Lung (tissue), 12 donors: ENCODE results near the gene EGFLAM. TPM values are rescaled to one million over a fixed set of nuclear protein-coding genes. Genes with fewer than 3 reads are reported as not detected.

ENCODE experiments used
- ATAC-seq: fragments of 200-7000 bp; cut with Tn5 transposase; one replicate; pipeline ENCODE4 v1.9.1; 2020; ENCODE audit warnings: moderate number of reproducible peaks; ENCODE audit not compliant: insufficient read depth, low FRiP score
- DNase-seq, 3 donors: peaks; one replicate each; pipeline ENCODE4 v3.0.0-alpha.2; 2013 to 2017
- H3K27ac ChIP-seq, 2 donors: one replicate each; pipeline ENCODE4 v1.5.1; 2013; ENCODE audit warnings: mild to moderate bottlenecking in 2 of 2, moderate library complexity in 2 of 2, control low read depth in 1 of 2, inconsistent platforms in 1 of 2, low read depth in 1 of 2, low read length in 1 of 2
- H3K27me3 ChIP-seq, 3 donors: one replicate each; pipeline ENCODE4 v1.5.1; 2013; ENCODE audit warnings: low read length in 2 of 3; ENCODE audit not compliant: control insufficient read depth in 3 of 3, insufficient read depth in 3 of 3
- H3K36me3 ChIP-seq, 4 donors: one replicate each; pipeline ENCODE4 v1.5.1; 2013; ENCODE audit warnings: low read length in 4 of 4, mild to moderate bottlenecking in 1 of 4, moderate library complexity in 1 of 4; ENCODE audit not compliant: control insufficient read depth in 4 of 4, insufficient read depth in 4 of 4
- H3K4me1 ChIP-seq, 5 donors: one replicate each; pipeline ENCODE4 v1.5.1; 2013; ENCODE audit warnings: low read length in 5 of 5, mild to moderate bottlenecking in 2 of 5, moderate library complexity in 1 of 5; ENCODE audit not compliant: control insufficient read depth in 5 of 5, insufficient read depth in 5 of 5
- H3K4me3 ChIP-seq: one replicate; pipeline ENCODE4 v1.5.1; 2013; ENCODE audit warnings: mild to moderate bottlenecking, control low read depth, moderate library complexity
- H3K9ac ChIP-seq, 2 donors: one replicate each; pipeline ENCODE4 v1.5.1; 2013; ENCODE audit warnings: low read length in 2 of 2, control low read depth in 1 of 2; ENCODE audit not compliant: insufficient read depth in 1 of 2
- H3K9me3 ChIP-seq, 4 donors: one replicate each; pipeline ENCODE4 v1.5.1; 2013; ENCODE audit warnings: low read length in 3 of 4, mild to moderate bottlenecking in 1 of 4, moderate library complexity in 1 of 4; ENCODE audit not compliant: control insufficient read depth in 4 of 4, insufficient read depth in 3 of 4
- CTCF ChIP-seq: IDR thresholded peaks from 2 replicates; pipeline ENCODE4 v1.5.1; 2012; ENCODE audit warnings: mild to moderate bottlenecking; ENCODE audit errors: control extremely low read depth, extremely low read depth
- WGBS, 2 donors: extraction: QIAGEN DNeasy Blood & Tissue Kit; methylation state at CpG; one replicate each; pipeline ENCODE4 v1.1.7; 2013; 5-methylcytosine and 5-hydroxymethylcytosine counted together
- polyA plus RNA-seq, 2 donors: library from polyadenylated mRNA; stranded (reverse); fragments of 200-250 nt; gene quantifications; one replicate each; pipeline ENCODE4 v1.2.1, GENCODE V29; 2013
- total RNA-seq, 2 donors: library from RNA; depleted of rRNA in 1 of 2; stranded (reverse); fragments of >200 nt in 1 of 2; gene quantifications; one replicate each; pipeline ENCODE4 v1.2.1, GENCODE V29; 2014 to 2021
- donor health status: control.
- donor health status: control.
- donor health status: Bipolar disorder and iron deficiency.
- donor health status: healthy.
- donor health status: DM: yes; HTN: yes; CAD: no.

The EGFLAM gene
- total and polyA plus RNA-seq, 4 donors: 0.41 to 7.6 (median 1.3) TPM

GRCh38 chr5:38420246-38420645 lies 161.9 kb downstream of the EGFLAM start:
- H3K36me3 ChIP-seq: no peaks in the 10 kb centered on the region
- H3K4me1 ChIP-seq: peaks cover 0 to 6% (median 0%) of the 10 kb centered on the region in 5 donors
- no peaks in the 10 kb centered on the region for H3K9me3 ChIP-seq
- TF ChIP-seq CTCF: no peak
- H3K27ac ChIP-seq: no peak overlapping the region
- DNase-seq (no peak), ATAC-seq (no peak)
- H3K4me3 ChIP-seq: no peak overlapping the region
- 97 to 98% methylated on average over 2 of the region's 2 CpGs for WGBS, 2 donors
- no peak overlapping the region for H3K9ac ChIP-seq
- H3K27me3 ChIP-seq: no peaks in the 10 kb centered on the region

GRCh38 chr5:38420691-38421390 lies 162.5 kb downstream of the EGFLAM start:
- WGBS, 2 donors: 42 to 50% methylated on average over 6 of the region's 6 CpGs
- H3K27me3 ChIP-seq: no peaks in the 10 kb centered on the region
- TF ChIP-seq CTCF: peak; percentile 42
- no peak overlapping the region for H3K27ac ChIP-seq
- DNase-seq (peak; percentile 69 to 82 (median 79)), ATAC-seq (peak; percentile 49)
- H3K36me3 ChIP-seq: no peaks in the 10 kb centered on the region
- no peak overlapping the region for H3K4me3 ChIP-seq
- no peak overlapping the region for H3K9ac ChIP-seq
- no peaks in the 10 kb centered on the region for H3K9me3 ChIP-seq
- peaks cover 0 to 6% (median 0%) of the 10 kb centered on the region in 5 donors for H3K4me1 ChIP-seq

- no peak overlapping the region for H3K27ac ChIP-seq
- ATAC-seq (no peak), DNase-seq (no peak)
- no peaks in the 10 kb centered on the region for H3K36me3 ChIP-seq
- no peak overlapping the region for H3K4me3 ChIP-seq
- H3K27me3 ChIP-seq: no peaks in the 10 kb centered on the region
- no peaks in the 10 kb centered on the region for H3K9me3 ChIP-seq
- no peak overlapping the region for H3K9ac ChIP-seq
- no peak for TF ChIP-seq CTCF
- peaks cover 0 to 3% (median 0%) of the 10 kb centered on the region in 5 donors for H3K4me1 ChIP-seq
- 83 to 84% methylated on average over 1 of the region's 1 CpG for WGBS, 2 donors
Observed at GRCh38 chr5:38422622-38423021, 164.3 kb downstream of the EGFLAM start.
